Activated naive CD8-positive, alpha-beta T cell treated with anti-CD3 and anti-CD28 coated beads, Interleukin-2, amount 50 U/mL, for 16 hours (primary cell): Measurements from ENCODE around the gene ATOSB.
"Not testable (repeated sequence)": the region's sequence is repeated elsewhere in the genome, so short reads cannot be mapped to it uniquely, and the experiment has no call there.

Experiments used
- DNase-seq: peaks from one replicate; pipeline ENCODE4 v3.0.0-alpha.2; 2020; ENCODE audit warnings: low read depth, low spot score

Gene ATOSB

DNA sequence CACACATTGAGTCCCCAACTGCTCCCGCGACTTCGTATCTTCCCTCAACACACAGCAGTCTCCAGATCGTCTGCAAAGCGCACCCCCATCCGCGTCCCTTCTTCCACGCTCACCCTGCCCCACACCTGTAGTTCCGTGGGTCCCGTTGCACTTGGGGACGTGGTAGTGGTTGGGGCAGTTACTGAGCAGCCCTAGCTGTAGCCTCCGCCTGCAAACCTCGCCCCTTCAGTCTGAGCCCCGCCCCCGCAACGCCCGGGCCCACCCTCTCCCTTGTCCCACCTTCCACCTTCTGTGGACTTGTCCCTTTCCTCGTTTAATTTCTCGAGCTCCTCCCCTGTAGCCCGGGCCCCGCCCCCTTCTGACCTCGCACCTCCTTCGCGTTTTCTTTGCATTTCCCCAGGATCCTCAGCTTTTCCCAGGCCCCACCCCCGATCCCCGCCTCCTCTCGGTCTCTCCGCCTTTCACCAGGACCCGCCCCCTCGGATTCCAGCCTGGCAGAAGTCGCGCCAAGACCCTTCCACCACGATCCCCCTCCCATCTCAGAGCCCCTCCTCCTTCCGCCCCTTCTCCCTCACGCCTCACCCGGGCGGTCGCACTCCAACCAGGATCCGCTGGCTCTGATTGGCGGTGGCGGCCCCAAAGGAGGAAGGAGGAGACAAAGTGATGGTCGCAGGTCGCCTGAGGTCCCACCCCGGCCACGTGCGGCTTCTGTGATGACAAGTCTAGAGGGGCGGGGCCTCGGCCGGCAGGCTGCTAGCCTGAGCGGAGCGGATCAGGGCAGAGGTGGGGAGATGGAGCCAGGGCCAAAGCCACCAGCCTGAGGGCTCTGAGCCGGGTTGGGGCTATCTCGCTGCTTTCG, at the start of gene ATOSB:
Gene ATOSB (minus strand): TSS at position 183 of the 859 bp plus-strand sequence. CDS start 7,588 bp downstream, outside the sequence.
- DNase-seq = peak; percentile 88

- no peak for DNase-seq
These were observed 49.0 kb upstream of the ATOSB start for GRCh38 chr9:35164711-35165110.

DNA sequence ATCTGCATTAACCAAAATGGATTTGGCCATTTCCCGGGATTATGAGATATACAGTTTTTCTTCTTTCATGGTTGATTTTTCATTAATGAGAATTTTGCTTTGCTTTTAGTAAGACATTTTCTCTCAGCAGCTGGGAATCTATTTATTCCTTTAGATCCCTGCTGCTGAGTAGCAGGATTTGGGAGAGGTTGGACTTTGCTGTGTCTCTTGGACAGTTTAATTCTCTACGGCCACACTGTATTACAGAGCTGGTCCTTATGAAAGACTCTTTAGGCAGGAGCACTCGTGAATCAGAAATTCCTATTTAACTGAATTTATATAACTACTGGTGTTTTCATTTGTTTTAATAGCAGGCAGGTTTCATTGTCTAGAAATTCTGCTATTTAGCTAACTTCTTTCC, 47.8 kb upstream of the ATOSB start:
- DNase-seq = no peak

DNA sequence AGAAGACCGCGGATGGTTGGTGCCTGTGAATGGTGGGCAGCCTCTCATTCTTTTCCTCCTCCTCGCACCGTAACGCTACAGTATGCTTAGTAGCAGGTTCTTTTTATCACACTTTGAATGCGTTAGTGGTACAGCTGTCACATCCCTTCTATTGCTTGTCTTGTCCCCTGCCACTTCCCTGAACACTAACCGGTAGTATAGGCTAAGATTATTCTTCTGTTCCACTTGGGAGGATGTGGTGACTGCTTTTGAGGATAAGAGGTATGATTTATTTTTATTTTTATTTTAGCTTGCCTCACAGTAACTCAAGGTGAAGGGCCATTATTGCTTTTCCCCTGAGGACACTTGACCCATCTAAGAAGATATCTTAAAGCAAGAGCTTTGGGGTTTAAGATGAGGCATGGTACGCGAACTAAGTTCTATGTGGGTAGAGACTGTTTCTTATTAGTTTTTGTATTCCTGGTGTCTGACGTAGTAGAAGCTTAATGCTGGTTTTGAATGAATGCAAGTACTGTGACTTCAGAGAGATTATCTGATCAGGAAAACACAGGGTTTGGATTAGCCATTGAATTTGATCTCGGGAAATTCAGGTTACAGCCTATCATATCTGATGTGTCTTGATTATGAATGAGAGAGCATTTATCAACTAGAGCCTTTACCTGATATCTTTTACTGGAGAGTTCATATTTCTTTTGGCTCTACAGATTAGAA, 47.1 kb upstream of the ATOSB start:
- no peak for DNase-seq

- peak; percentile 36 for DNase-seq
These were observed 46.3 kb upstream of the ATOSB start, which contains the start of gene UNC13B for GRCh38 chr9:35161713-35162604. Gene UNC13B, plus strand, starts transcription at chr9:35162009. Its CDS starts 275 bp downstream, at chr9:35162284.

DNA sequence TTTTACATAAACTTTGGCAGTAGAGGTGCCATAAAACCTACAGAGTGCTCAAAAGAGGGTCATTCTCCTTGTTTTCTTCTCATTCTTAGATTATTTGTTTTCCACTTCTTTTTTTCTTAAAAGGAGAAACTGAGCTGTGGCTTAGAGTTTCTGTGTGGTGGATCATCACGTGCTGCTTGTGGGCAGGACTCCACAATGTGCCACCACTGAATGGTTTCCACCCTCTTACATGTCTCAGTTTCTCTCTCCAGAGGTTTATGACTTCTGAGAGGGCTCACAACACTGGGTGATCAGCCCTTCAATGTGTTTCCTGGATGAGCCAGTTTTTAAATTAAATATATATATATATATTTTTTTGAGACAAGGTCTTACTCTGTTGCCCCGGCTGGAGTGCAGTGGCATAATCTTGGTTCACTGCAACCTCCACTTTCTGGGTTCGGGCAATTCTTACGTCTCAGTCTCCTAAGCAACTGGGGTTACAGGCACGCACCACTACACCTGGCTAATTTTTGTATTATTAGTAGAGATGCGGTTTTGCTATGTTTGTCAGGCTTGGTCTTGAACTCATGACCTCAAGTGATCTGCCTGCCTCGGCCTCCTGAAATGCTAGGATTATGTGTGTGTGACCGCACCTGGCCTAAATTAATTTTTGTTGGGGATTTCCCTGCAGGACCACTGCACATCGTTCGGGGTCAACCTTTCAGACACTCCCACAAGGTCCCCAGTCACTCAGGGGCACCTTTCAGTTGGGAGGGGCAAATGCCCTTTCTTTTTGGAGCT, 43.0 kb upstream of the ATOSB start:
- no peak for DNase-seq

DNA sequence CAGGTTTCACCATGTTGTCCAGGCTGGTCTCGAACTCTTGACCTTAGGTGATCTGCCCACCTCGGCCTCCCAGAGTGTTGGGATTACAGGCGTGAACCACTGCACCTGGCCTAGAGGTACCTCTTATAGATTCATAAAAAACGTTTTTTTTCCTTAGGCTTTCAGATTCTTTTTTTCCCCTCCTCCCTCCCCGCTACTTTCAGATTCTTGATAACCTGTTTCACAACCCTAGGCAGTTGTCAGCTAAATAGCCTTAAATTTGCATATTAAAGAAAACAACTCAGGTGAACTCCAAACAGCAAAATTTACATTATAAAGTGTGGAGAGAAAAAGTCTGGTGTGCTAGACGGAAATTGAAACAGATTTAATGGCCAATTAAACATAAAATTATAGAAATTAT, 42.2 kb upstream of the ATOSB start:
- DNase-seq = not testable (repeated sequence)

DNA sequence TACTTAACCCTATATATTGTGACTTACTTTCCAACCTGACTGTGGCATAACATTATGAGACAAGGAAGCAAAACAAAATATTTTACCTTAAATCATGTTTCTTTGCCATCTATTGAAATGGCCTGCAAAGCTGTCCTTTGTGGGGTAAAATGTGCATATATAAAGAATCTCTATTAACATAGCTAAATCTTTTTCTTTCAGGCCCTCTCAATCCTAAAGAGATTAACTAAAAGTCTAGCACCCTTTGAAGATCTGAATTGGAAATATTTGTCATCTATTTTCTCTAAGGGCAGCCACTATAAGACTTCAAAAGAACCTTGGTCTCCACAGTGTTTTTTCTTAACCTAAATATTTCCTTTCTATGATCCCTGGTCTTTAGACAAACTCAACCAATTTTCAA, 41.1 kb upstream of the ATOSB start:
- DNase-seq = no peak

GRCh38 chr9:35152926-35153325, 37.3 kb upstream of the ATOSB start:
- DNase-seq = no peak

- not testable (repeated sequence) for DNase-seq
These were observed 32.4 kb upstream of the ATOSB start for GRCh38 chr9:35147941-35148563.

GRCh38 chr9:35142037-35142436, 26.4 kb upstream of the ATOSB start:
- DNase-seq = no peak

DNA sequence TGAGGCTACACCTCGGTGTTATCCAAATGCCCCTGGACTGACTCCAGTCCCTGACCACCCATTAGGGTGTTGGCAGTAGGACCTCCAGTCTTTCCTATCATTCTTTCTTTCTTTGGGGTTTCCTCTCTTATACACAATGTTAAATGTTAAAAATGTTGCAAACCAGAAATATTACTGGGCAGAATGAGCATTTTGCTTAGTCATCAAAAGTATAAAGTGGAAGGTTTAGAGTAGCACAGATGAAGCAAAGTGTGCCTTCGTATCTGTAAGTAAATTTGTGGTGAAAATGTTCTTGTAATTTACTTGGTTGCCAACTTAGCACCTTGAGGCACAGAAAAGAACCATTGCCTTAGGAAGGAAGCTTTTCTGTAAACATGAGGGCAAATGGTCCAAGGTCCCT, 24.4 kb upstream of the ATOSB start:
- no peak for DNase-seq

GRCh38 chr9:35136866-35137265, 21.2 kb upstream of the ATOSB start:
- no peak for DNase-seq

DNA sequence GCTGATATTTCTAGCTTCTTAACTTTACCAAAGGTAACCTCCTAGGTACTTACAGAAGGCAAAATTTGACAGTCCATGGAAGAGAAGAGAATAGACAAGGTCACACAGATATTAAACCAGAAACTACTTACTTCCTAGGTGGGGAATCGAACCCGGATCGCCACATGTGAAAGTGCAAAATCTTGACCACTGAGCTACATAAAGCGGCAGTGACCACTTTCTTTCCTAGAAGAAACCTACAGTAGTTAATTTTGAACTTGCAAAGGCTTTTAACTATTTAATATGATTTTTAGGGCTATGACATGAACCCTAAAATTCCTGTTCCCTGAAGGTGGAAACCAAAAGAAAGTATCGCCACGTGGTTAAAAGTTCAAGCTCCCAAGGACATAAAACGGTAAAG, 20.3 kb upstream of the ATOSB start:
- DNase-seq = no peak

- DNase-seq = no peak
These were observed 19.3 kb upstream of the ATOSB start for GRCh38 chr9:35134920-35135319.

GRCh38 chr9:35116898-35117551, 1.4 kb upstream of the ATOSB start:
- peak; percentile 74 for DNase-seq

DNA sequence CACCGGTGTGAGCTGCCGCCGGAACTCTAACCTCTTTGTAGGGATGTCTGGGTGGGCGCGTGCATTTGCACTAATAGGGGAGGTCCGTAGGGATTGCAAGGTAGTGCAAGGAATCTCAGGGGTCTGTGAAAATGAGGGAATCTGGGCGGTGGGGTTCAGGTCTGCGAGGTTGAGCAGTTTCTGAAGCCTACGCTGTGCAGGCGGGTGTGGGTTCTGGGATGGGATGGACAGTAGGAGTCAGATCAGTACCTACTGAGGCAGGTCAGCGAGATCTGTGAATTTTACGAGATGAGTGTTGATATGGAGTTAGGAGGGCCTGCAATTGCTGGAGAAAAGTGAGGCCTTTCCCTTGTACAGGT, 856 bp upstream of the ATOSB start:
- no peak for DNase-seq

DNA sequence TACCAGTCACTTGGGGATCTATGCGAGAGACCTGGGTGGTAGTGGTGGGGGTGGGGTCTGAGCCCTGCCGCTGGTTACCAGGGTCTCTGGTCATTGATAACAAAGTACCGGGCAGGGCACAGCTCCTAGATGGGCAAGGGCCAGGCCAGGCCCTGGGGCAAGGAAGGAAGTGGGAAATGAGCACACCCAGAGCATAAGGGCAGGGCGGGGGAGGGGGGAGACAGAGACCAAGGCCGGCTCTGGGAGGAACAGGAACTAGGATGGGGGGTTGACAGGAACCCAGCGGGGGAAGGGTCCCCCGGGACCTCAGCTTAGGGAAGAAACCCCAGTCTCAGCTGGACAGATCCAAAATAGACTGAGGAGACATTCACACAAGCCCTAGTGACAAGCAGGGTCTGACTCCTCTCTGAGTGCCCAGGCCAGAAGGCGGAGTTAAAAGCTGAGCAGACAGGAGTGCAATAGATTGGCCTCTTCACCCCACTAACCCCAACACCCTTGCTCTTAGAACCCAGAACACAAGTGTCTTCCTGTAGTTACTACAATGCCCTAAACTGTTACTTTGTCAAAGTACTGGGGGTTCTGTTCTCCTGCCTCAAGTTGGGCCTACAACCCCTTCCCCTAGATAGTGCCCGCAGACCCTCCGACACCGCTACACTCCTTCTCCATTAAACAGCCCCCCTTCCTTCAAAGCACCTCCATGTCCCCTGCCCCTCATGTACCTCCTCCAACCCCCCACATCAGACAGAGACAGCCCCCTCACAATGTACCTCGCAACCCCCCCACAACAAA, 628 bp downstream of the ATOSB start:
- DNase-seq = no peak

- no peak for DNase-seq
These were observed 1.4 kb downstream of the ATOSB start for GRCh38 chr9:35114113-35114839.
